MM.1S (cell line): ENCODE results near the gene PER2.

ENCODE experiments used
- EZH2 ChIP-seq: fragments of 300-600 bp; sonication (generic); optimal IDR thresholded peaks from 2 replicates; pipeline ENCODE3; 2017; ENCODE audit warnings: low read depth, mild to moderate bottlenecking, antibody characterized with exemption, low read length, mixed read lengths
- EZH2phosphoT487 ChIP-seq: fragments of 300-600 bp; sonication (generic); IDR thresholded peaks from 2 replicates; pipeline ENCODE4 v1.6.1; 2018; ENCODE audit warnings: antibody characterized with exemption, low read length
- TF ChIP-seq, protein P1 (sequence below): fragments of 300-600 bp; sonication (generic); IDR thresholded peaks from 2 replicates; pipeline ENCODE4 v1.5.1; 2016; ENCODE audit warnings: antibody characterized with exemption, low read length, mixed read lengths

DNA sequence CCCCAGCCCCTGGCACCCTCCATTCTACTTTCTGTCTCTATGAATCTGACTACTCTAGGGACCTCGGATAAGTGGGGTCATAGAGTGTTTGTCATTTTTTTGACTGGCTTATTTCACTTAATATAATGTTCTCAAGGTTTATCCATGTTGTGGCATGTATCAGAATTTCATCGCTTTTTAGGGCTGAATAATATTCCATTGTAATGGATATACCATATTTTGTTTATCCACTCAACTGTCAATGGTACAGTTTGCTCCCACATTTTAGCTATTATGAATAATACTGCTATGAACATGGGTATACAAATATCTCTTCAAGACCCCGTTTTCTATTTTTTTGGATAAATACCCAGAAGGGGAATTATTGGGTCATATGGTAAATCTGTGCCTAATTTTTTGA is 39.3 kb upstream of the PER2 start:
- TF ChIP-seq, protein P1, sequence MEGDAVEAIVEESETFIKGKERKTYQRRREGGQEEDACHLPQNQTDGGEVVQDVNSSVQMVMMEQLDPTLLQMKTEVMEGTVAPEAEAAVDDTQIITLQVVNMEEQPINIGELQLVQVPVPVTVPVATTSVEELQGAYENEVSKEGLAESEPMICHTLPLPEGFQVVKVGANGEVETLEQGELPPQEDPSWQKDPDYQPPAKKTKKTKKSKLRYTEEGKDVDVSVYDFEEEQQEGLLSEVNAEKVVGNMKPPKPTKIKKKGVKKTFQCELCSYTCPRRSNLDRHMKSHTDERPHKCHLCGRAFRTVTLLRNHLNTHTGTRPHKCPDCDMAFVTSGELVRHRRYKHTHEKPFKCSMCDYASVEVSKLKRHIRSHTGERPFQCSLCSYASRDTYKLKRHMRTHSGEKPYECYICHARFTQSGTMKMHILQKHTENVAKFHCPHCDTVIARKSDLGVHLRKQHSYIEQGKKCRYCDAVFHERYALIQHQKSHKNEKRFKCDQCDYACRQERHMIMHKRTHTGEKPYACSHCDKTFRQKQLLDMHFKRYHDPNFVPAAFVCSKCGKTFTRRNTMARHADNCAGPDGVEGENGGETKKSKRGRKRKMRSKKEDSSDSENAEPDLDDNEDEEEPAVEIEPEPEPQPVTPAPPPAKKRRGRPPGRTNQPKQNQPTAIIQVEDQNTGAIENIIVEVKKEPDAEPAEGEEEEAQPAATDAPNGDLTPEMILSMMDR = no peak
- no peak for TF ChIP-seq EZH2
- TF ChIP-seq EZH2phosphoT487 = no peak
